ENCODE measurements around the gene PLCD3. TPM values are rescaled to one million over a fixed set of nuclear protein-coding genes. Genes with fewer than 3 reads are reported as not detected.
A peak's percentile ranks its signal among the peaks of the same experiment; 100 is the strongest.

Gene PLCD3
- total and polyA plus RNA-seq, 2 of the 13 experiments (the other 11 are each of a cell fraction or from before 2014, with no cell fraction given) = 11.3 to 39.1 TPM

DNA sequence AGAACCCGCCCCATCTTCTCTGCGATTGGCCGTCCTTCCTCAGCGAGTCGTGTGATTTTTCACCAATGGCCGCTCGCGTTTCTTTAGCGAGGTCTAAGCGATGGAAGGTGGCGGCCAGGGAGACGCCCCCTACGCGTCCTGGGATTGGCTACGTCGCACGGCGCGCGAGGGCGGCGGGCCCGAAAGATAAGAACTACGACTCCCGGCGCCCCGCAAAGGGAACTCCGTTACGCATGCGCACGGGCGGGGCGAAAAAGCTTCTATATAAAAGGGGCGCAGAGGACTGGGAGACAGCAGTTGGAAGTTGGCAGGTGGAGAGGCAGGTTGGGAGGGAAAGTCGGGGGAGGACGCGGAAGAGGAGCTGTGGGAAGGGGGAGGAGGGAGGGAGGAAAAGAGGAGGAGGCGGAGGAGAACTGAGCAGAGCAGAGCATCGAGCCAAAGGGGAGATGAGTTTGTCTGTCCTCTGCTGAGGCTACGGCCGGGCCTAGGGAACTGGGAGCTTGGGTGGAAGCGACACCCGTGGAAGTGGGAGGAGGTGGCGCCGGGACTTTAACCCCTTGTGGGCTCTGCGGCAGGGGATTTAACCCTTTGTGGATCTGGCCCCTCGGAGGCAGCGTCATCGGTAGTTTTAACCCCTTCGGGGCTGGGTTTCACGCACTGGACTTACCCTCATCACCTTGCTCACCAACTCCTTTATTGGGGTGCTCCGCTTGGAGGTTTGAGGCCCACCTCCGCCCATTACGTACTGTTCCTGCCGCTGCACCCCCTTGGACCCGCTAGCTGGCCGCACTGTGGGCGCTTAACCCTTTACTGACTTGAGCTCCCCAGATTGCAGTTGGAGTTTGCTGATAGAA is 16.1 kb upstream of the PLCD3 start, which contains the start of gene HEXIM1 (continued):
- TF ChIP-seq TAF1 (CRISPR knock-in tag; IDR thresholded peaks at IDR 0.05) (peak; percentile 94), RXRA (CRISPR knock-in tag; IDR thresholded peaks at IDR 0.05) (peak; percentile 79), ZNF326 (CRISPR knock-in tag; IDR thresholded peaks at IDR 0.05; ENCODE audit: borderline replicate concordance) (no peak), ZNF547 (CRISPR knock-in tag; IDR thresholded peaks at IDR 0.05) (peak; percentile 95), ZNF432 (CRISPR knock-in tag; IDR thresholded peaks at IDR 0.05; ENCODE audit: borderline replicate concordance) (no peak), FOXP1 (IDR thresholded peaks at IDR 0.05) (peak; percentile 73), FOXP1 (CRISPR knock-in tag; IDR thresholded peaks at IDR 0.05) (peak; percentile 28; the same call in 1 of the 2 replicates), ZBTB37 (CRISPR knock-in tag; IDR thresholded peaks at IDR 0.05) (no peak), PHF8 (CRISPR knock-in tag; IDR thresholded peaks at IDR 0.05) (no peak; the same call in none of the 2 replicates), PTBP1 (IDR thresholded peaks at IDR 0.05; ENCODE audit: low read depth, low read length, poor library complexity, severe bottlenecking) (peak; percentile 97), ZNF292 (CRISPR knock-in tag; IDR thresholded peaks at IDR 0.05; ENCODE audit: borderline replicate concordance, low read depth) (peak; percentile 33; the same call in 1 of the 2 replicates)
- TF ChIP-seq, protein P1, sequence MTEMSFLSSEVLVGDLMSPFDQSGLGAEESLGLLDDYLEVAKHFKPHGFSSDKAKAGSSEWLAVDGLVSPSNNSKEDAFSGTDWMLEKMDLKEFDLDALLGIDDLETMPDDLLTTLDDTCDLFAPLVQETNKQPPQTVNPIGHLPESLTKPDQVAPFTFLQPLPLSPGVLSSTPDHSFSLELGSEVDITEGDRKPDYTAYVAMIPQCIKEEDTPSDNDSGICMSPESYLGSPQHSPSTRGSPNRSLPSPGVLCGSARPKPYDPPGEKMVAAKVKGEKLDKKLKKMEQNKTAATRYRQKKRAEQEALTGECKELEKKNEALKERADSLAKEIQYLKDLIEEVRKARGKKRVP (CRISPR knock-in tag; IDR thresholded peaks at IDR 0.05) = peak; percentile 52 to 76; a peak in 3 of 4 replicates
- TF ChIP-seq, protein P2, sequence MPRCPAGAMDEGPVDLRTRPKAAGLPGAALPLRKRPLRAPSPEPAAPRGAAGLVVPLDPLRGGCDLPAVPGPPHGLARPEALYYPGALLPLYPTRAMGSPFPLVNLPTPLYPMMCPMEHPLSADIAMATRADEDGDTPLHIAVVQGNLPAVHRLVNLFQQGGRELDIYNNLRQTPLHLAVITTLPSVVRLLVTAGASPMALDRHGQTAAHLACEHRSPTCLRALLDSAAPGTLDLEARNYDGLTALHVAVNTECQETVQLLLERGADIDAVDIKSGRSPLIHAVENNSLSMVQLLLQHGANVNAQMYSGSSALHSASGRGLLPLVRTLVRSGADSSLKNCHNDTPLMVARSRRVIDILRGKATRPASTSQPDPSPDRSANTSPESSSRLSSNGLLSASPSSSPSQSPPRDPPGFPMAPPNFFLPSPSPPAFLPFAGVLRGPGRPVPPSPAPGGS (CRISPR knock-in tag; IDR thresholded peaks at IDR 0.05) = peak; percentile 45; the same call in 1 of the 2 replicates
- TF ChIP-seq, protein P3, sequence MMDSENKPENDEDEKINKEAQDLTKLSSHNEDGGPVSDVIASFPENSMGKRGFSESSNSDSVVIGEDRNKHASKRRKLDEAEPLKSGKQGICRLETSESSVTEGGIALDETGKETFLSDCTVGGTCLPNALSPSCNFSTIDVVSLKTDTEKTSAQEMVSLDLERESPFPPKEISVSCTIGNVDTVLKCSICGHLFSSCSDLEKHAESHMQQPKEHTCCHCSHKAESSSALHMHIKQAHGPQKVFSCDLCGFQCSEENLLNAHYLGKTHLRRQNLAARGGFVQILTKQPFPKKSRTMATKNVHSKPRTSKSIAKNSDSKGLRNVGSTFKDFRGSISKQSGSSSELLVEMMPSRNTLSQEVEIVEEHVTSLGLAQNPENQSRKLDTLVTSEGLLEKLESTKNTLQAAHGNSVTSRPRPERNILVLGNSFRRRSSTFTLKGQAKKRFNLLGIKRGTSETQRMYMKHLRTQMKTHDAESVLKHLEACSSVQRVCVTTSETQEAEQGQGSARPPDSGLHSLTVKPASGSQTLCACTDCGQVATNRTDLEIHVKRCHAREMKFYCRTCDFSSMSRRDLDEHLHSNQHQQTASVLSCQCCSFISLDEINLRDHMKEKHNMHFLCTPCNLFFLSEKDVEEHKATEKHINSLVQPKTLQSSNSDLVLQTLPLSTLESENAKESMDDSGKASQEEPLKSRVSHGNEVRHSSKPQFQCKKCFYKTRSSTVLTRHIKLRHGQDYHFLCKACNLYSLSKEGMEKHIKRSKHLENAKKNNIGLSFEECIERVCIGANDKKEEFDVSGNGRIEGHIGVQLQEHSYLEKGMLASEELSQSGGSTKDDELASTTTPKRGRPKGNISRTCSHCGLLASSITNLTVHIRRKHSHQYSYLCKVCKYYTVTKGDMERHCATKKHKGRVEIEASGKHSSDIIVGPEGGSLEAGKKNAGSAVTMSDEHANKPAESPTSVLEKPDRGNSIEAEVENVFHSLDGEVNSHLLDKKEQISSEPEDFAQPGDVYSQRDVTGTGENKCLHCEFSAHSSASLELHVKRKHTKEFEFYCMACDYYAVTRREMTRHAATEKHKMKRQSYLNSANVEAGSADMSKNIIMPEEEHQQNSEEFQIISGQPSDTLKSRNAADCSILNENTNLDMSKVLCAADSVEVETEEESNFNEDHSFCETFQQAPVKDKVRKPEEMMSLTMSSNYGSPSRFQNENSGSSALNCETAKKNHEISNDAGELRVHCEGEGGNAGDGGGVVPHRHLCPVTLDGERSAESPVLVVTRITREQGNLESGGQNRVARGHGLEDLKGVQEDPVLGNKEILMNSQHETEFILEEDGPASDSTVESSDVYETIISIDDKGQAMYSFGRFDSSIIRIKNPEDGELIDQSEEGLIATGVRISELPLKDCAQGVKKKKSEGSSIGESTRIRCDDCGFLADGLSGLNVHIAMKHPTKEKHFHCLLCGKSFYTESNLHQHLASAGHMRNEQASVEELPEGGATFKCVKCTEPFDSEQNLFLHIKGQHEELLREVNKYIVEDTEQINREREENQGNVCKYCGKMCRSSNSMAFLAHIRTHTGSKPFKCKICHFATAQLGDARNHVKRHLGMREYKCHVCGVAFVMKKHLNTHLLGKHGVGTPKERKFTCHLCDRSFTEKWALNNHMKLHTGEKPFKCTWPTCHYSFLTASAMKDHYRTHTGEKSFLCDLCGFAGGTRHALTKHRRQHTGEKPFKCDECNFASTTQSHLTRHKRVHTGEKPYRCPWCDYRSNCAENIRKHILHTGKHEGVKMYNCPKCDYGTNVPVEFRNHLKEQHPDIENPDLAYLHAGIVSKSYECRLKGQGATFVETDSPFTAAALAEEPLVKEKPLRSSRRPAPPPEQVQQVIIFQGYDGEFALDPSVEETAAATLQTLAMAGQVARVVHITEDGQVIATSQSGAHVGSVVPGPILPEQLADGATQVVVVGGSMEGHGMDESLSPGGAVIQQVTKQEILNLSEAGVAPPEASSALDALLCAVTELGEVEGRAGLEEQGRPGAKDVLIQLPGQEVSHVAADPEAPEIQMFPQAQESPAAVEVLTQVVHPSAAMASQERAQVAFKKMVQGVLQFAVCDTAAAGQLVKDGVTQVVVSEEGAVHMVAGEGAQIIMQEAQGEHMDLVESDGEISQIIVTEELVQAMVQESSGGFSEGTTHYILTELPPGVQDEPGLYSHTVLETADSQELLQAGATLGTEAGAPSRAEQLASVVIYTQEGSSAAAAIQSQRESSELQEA (CRISPR knock-in tag; IDR thresholded peaks at IDR 0.05; ENCODE audit: not compliant biosample characterization) = peak; percentile 82
- TF ChIP-seq, protein P4, sequence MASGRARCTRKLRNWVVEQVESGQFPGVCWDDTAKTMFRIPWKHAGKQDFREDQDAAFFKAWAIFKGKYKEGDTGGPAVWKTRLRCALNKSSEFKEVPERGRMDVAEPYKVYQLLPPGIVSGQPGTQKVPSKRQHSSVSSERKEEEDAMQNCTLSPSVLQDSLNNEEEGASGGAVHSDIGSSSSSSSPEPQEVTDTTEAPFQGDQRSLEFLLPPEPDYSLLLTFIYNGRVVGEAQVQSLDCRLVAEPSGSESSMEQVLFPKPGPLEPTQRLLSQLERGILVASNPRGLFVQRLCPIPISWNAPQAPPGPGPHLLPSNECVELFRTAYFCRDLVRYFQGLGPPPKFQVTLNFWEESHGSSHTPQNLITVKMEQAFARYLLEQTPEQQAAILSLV (CRISPR knock-in tag; IDR thresholded peaks at IDR 0.05; ENCODE audit: borderline replicate concordance) = peak; percentile 96
